GM15510 (cell line): ENCODE measurements around the gene FN3K.

Source experiments
- POLR2A ChIP-seq: IDR thresholded peaks from 3 replicates; pipeline ENCODE4 v1.6.1; 2011; ENCODE audit warnings: borderline replicate concordance; ENCODE audit not compliant: insufficient read length; ENCODE audit errors: extremely low read depth

The FN3K gene

DNA sequence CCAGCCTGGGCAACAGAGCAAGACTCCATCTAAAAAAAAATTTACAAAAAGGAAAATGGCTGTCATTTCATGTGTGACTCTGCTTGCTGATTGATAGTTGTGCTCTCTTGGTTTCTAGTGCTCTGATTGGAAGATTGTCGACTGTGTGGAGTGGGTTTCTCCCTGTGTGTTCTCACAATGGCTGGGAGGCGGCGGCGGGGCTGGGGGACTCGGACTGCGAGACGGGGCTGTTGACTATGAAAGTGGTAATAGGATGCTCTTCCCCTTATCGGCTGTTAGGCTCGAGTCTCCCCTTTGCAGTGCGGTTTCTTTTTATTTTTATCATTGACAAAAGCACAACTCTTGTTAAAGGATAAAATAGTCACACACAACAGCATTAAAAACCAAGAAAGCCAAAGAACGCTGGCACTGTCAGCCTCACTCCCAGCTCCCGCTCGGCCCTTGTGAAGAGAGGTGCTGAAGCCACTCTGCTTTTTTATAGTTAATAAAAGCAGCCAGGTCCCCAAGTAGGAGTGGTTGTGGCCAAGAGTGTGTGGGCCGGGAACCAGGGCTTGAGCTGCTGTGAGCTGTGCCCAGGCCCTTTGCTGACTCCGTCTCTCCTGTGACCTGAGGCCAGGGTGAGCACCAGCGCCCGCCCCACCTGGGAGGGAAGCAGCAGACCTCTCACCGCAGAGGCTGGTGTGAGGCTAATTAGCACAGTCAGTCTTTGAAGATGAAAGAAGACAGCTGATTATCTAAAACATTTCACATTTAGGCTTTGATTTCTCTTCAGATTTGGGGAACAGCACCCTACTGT, 53.0 kb downstream of the FN3K start:
- no peak for TF ChIP-seq POLR2A

GRCh38 chr17:82789051-82789592, 53.7 kb downstream of the FN3K start:
- no peak for TF ChIP-seq POLR2A

DNA sequence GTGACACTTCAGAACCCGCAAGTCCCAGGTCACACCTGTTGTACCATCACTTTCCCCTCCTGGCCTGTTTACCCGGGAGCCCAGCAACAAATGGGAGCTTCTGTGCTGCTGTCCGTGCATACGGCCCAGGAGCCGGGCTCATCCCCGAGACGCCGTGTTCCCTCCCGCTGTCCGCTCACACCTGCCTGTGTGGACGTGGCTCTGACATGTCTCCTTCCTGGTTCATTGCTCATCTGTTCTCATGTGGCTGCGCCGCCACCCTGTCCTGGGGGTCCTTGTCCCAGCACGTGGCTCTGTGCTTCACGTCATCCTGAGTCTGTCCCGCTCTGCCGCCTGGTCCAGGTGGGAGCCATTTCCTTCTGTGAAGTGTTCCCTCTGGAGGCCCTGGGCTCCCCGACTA, 54.4 kb downstream of the FN3K start:
- TF ChIP-seq POLR2A = no peak

DNA sequence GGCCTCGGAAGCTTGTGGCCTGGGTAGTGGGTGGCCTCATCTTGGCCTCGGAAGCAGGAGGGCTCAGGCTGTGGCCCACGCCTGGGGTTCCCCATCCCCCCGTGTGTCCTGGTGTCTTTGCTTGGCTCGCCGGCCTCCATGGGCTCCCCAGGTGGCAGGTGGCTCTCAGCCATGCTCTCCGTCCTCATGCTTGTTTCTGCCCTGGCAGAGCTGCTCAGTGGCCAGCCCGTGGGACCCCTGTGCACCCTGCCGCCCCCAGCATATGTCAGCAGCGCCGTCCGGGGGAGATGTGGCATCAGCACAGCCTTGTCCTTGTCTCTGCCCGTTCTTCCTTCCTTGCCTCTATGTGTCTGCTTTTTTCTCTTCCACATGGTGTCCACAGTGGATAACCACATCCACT, 55.0 kb downstream of the FN3K start:
- TF ChIP-seq POLR2A = no peak

- TF ChIP-seq POLR2A = no peak
Measured at GRCh38 chr17:82791532-82791931, 56.1 kb downstream of the FN3K start.

DNA sequence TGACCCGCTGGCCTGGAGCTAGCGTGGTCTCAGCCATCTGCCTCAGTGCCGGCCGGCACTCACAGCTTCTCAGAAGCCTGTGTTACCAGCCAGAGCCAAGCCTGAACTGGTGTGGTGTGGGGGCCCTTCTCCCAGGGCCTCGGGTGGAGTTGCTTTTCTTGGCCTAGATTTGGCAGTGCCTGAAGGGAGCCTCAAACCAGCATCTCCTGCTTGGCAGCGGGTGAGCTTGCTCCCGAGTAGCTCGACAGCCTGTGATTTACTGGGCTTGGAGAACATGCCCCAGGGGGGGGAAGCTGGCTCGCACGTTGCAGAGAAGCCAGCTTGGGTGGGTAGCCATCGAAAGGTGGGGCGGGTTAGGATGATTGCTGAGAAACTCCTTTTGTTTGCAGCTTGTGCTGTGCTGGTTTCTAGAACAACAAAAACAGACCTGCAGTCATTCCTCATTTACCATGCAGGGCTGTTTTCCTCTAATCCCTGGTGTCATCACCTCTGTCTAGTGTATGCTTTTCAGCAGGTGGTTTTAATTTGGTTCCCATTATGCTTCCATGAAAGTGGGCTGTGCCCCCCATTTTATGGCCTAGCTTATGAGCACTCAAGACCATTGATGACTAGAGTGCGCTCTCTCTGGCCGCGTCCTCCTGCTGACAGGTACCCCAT, 58.7 kb downstream of the FN3K start:
- no peak for TF ChIP-seq POLR2A

DNA sequence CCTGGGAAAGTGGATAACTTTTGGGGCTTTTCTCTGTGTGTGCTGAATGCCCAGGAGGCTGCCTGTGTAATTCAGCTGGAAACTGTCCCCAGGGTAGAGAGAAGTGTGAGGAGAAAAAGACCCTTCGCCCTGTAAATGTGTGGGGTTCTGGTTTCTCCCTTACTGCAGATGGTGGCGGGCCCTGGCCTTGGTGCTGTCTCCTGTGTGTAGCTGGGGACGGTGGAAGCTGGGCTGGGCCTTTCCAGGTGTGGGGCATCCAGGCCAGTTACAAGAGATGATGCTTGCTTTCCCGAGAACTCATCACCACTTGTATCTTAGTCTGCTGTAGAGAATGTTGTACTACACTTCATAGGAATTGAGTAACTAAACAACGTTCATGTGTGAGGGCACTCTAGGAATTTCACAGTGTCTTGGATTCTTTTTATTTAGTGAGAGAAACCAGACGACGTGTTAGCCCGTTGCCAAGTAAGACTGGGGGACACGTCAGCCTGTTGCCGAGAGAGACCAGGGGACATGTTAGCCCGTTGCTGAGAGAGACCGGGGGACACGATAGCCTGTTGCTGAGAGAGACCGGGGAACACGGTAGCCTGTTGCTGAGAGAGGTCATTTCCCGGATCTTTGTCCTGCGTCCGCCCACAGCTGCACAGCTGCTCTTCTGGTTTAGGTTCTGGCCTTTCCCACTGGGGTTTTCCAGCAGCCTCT, 59.5 kb downstream of the FN3K start:
- TF ChIP-seq POLR2A = no peak

DNA sequence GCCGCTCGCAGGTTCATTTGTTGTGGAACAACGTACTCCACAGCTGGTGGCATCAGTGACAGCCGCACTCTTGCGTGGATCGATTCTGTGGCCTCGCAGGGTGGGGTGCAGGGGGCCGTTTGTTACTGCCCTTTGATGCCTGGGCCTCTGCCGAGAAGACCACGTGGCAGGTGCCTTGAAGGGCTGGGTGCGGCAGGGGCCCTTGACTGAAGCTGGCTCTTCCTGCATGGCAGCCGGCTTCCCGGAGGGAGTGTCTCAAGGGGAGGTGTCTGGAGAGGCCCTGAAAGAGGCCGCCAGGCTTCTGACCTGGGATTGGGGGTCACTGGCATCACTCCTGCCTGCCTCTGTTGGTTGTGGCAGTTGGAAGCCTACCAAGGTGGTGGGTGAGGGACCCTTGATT, 60.2 kb downstream of the FN3K start:
- TF ChIP-seq POLR2A = no peak

DNA sequence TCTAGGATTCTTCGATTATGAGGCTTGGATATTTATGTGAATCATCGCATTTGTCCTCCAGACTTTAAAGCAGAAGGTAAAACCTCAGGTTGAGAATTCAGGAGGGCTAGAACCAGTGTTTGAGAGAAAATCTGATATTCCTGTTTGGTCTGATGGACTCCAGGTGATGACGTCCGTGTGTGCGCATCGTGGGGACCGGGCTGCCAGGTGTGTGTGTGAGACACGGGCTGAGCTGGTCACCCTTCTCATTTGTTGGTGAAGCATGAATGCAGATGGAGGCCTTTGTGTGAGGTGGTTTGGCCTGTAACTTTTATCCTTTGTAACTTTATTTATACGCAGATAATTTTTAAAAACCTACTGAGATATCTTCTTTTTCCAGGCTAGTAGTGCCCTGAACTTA, 61.6 kb downstream of the FN3K start:
- TF ChIP-seq POLR2A = no peak

GRCh38 chr17:82798752-82799151, 63.3 kb downstream of the FN3K start:
- TF ChIP-seq POLR2A = no peak

DNA sequence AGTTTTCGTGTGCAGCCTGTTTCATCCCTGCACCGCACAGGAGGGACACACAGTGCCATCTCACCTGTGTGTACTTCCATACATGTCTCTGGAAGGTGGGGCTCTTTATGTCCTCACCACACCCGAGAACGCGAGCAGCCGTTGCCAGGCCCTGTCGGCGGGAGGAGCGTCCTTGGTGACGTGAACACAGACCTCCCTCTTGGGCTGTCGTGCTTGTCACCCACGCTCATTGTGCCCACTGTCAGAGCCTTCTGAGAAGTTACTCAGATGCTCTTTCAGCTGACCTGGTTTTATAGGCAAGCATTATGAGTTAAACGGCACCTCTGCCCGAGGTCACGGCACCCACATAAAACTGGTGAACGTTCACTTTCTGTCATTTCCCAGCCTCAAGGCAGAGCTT, 64.2 kb downstream of the FN3K start:
- no peak for TF ChIP-seq POLR2A
